ENCODE results near the gene FERMT2.
A peak's percentile ranks its signal among the peaks of the same experiment; 100 is the strongest.

Gene FERMT2, protein sequence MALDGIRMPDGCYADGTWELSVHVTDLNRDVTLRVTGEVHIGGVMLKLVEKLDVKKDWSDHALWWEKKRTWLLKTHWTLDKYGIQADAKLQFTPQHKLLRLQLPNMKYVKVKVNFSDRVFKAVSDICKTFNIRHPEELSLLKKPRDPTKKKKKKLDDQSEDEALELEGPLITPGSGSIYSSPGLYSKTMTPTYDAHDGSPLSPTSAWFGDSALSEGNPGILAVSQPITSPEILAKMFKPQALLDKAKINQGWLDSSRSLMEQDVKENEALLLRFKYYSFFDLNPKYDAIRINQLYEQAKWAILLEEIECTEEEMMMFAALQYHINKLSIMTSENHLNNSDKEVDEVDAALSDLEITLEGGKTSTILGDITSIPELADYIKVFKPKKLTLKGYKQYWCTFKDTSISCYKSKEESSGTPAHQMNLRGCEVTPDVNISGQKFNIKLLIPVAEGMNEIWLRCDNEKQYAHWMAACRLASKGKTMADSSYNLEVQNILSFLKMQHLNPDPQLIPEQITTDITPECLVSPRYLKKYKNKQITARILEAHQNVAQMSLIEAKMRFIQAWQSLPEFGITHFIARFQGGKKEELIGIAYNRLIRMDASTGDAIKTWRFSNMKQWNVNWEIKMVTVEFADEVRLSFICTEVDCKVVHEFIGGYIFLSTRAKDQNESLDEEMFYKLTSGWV

DNA sequence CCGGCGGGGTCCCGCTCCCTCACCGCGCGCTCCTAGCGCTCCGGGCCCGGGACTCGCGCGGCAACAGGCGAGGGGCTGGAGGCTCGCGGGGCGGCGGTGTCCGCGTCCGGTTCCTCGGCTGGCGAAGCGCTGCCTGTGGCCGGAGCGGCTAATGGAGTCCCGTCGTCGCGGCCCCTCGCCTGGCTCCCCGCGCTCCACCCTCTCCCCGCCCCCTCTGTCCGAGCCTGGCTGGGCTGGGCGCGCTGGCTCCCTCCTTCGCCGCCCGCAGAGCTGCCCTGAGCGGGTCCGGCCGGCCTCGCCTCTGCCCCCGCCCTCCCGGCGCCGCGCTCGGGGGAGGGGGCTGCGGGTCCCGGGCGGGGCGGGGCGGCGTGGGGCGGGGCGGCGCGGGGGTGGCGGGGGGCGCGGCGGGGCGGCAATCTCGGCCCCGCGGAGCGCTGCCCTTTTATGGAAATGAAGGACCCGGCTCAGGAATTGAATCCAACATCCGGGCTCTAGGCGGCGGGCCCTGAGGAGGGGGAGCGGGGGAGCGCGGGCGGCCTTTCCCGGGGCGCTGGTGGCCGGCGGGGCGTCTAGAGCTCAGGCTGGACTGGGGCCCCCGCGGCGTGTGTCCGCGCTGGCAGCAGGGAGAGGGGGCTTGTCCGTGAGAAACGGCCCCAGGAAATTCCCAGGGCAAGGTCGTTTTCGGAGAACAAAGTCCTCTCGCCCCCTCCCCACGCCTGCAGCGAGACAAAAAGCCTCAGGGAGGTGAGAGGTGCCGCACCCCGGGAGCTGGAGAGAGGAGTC lies at the start of gene FERMT2:
Gene FERMT2, minus strand, starts transcription at position 153 of the 783 bp plus-strand sequence. CDS start 482 bp downstream, outside the sequence.
- peak; percentile 91 for DNase-seq (ENCODE audit: low read depth)

DNA sequence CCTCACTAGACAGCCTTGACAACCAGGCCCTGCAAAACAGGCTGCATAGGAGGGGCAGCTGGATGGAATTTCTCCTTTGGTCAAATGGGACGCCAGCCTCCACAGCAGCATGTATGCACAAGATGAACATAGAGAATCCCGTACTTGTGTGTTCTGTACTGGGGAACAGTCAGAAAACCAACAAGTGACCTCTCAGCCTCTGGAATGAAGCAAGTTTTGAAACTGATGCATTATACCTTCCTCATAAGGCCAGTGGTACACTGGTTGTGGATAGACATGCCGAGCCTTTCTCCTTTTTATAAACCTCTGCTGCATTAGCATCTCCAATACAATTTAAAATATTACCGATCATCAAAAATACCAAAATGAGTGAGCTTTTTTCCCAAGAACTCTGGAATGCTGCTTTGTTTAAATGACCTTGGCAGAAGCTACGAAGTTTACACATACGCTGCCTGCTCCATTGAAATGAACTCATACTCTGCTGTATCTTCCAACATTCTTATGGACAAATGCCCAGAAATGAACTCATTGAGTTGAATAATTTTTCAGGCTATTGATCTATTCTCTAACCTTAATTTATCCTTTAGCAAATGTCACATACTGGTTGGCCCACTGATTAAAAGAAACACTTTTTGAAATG lies 47.6 kb upstream of the FERMT2 start:
- DNase-seq (ENCODE audit: low read depth): peak; percentile 46

DNA sequence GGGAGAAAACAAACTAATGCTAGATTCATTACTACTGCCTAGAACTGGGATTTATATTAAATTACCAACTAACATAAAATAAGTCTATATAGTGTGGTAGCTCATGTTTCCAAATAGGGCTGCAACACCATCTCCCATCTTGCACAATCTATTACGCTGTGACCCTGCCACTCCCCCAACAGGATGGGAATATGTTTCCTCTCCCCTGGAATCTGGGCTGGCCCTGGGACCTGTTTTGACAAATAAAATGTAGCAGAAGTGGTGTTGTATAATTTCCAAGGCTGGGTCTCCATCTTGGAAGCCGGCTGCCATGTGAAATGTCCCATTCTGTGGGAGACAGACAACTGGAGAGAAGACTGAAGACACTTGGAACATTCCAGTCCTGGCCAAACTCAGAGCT lies 45.6 kb upstream of the FERMT2 start:
- no peak for DNase-seq (ENCODE audit: low read depth)

DNA sequence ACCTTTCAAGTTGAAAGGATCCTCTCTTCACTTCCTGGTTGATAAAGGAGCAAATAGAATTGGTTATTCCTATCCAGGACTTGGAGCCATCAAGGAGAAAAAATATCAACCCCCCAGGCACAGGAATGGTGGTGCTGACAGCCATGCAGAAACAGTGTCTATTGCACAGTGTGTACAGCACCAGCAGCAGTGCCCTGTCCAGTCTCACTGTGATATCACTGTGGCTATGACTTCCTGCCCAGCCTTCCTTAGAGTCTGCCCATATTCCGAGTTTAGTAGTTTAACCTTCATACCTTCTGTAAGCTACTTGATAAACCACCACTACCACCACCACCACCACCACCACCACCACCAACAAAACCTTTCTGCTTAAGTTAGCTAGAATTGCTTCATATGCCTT lies 45.1 kb upstream of the FERMT2 start:
- no peak for DNase-seq (ENCODE audit: low read depth)

DNA sequence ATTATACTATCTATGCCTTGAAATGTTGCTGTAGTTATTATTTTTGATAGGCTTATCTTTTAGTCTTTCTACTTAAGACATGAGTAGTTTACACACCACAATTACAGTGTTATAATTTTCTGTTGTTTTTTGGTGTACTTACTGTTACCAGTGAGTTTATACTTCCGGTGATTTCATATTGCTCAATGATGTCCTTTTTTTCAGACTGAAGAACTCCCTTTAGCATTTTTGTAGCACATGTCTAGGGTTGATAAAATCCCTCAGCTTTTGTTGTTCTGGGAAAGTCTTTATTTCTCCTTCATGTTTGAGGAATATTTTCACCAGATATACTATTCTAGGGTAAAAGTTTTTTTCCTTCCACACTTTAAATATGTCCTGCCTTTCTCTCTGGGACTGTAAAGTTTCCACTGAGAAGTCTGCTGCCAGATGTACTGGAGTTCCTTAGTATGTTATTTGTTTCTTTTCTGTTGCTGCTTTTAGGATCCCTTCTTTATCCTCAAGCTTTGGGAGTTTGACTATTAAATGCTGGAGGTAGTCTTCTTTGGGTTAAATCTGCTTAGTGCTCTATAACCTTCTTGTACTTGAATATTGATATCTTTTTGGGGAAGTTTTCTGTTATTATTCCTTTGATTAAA lies 41.5 kb upstream of the FERMT2 start:
- no peak for DNase-seq (ENCODE audit: low read depth)

DNA sequence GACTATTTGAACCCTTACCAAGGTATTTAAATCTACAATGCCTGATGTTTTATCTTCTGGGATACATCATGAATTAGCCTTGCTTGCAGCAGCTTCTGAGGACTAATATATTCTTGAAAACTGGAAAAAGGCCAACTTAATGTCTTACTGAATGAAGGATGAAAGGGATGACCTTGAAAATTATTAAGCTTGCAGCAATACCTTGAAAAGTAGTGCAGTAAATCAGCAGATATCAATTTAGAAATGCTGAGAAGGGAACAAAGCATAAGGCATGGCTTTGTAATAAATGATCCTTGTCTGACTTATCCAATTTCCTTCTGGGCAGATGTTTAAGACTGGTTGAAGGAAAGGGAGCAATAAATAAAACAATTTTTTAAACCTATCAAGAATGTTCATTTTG lies 37.3 kb upstream of the FERMT2 start:
- DNase-seq (ENCODE audit: low read depth): no peak

DNA sequence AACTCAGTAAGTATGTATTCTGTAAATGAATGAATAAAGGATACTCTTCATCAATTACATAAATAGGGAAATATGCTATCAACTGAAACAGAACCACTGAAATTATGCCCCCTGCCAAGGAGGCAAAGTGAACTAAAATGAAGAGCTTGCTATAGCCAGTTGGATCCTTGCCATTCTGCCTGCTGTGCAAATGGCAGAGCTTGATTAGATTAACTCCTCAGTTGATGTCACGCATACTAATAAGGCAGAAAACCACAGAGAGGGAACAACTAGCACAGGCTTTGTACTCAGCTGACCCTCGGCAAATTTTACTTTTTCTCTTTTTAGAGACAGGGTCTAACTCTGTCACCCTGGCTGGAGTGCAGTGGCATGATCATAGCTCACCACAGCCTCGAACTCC lies 36.7 kb upstream of the FERMT2 start:
- no peak for DNase-seq (ENCODE audit: low read depth)

DNA sequence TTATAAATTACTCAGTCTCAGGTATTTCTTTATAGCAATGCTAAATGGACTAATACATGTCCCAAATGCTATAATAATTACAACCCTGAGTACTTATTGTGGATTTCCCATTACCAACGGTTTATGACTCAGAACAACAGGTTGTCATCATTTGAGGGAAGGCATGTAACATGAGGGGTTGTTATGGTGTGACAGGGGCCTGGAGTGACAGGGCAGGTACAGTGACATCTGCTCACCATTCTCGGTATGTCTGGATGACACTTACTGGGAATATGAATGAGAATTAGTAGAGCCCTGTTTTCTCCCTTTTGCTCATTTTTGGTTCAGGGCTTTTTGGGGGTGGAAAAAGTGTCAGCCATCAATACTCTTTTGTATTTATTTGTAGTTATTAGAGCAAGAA lies 36.2 kb upstream of the FERMT2 start:
- DNase-seq (ENCODE audit: low read depth): no peak

DNA sequence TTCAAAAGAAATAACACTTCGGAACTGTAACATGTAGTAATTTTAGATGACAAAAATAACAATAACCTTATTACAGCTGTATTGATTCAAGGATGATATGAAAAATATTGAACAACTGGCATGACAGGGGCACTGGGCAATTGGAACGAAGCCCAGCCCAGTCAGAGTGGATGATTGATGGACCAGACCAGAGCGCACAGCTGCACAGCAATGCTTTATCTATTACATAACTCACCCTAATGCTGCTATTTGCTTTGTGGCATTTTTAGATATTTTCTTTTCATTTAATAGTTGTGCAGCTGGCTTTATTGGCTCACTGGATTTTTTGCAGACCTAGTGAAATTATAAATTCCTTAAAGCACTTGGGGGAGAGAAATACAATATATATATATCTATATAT lies 26.9 kb upstream of the FERMT2 start:
- DNase-seq (ENCODE audit: low read depth): no peak

DNA sequence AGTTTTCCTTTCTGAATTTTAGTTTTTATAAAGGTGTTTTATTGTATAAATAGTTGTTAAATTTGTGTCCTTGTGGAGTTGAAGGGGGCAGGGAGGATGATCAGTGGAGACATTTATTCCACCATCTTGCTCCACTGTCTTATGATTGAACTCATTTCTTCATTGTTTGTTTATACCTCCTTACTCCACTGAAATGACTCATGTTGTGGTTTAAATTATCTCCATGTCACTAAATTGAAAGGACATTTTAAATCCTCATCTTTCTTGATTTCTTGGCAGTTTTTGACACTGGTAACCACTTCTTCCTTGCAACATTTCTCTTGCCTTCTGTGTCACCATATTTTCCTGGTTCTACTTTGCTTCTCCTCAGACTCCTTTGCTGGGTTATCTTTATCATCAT lies 23.6 kb upstream of the FERMT2 start:
- DNase-seq (ENCODE audit: low read depth): peak; percentile 40

DNA sequence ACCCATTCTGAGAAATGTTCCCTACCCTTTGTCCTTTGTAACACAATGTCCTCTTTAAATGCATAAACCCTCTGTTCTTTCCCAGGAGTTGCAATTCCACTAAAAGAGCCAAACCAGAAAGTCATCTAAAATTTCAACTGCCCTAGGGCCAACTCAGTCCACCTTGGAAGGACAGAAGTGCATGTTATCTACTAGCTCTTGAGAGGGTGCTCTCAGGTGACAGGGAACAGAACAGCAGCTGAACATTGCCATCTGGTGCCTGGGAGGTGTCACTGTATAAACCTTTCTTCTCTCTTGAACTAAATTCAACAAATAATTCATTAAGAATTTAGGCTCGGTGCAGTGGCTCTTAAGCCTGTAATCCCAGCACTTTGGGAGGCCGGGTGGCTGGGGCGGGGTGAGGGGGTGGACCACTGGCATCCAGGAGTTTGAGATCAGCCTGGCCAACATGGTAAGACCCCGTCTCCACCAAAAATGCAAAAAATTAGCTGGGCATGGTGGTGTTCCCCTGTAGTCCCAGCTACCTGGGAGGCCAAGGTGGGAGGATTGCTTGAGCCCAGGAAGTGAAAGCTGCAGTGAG lies 10.3 kb upstream of the FERMT2 start:
- peak; percentile 78 for DNase-seq (ENCODE audit: low read depth)

DNA sequence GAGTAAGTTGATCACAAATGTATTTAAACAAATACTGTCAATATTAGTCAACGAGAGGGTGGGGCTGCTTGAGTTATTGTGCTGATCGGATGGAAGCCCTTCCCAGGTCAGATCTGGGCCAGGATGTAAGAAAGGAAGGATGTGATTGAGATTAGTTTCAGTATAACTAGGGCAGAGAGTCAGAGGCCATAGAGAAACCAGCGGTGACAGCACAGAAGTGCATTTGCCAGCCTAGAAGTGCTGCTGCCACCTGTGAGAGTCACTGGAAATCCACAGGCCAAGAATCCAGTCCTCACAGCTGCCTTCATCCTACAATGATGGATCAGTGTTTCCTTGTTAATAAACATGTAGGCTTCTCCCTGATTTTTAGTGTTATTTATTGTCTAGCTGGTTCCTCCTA lies 9.8 kb upstream of the FERMT2 start:
- DNase-seq (ENCODE audit: low read depth): peak; percentile 5

DNA sequence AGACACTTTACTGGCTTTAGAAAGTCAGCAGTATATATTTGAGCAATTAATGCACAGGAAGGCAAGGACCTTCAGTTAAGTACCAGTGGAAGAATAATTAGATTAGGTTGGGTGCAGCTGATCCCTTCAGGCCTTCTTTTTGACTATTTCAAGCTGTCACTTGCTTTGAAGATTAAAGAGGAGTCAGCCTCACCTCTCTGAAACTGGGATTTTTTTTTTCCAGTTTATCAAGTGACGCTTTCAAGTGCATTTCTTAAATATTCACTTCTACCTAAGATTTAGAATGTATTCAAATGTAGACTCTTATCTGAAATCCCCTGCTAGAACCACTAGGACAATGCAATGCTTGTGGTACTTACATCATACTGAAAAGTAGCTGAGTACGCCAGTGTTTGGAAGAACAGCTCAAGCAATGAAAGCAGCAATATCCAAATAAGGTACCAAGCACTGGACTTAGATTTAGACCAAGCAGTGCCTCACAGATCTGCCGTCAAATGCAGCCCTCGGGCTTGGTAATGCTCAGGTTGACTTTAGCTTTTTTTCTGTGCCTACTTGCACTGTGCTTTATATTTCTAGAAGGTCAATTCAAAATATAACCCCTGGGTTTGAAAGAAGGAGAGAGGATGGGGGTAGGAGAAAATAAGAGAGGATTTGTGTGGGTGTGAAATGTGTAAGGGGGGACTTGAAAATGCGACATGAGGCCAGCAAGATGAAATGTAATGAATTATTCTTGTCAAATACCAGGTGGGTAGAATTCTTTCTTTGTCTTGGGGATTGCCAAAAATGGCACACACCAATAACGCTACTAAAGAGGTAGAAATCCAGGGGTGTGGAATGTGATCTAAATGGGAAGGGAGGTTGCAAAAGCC lies 3.7 kb upstream of the FERMT2 start:
- no peak for DNase-seq (ENCODE audit: low read depth)

DNA sequence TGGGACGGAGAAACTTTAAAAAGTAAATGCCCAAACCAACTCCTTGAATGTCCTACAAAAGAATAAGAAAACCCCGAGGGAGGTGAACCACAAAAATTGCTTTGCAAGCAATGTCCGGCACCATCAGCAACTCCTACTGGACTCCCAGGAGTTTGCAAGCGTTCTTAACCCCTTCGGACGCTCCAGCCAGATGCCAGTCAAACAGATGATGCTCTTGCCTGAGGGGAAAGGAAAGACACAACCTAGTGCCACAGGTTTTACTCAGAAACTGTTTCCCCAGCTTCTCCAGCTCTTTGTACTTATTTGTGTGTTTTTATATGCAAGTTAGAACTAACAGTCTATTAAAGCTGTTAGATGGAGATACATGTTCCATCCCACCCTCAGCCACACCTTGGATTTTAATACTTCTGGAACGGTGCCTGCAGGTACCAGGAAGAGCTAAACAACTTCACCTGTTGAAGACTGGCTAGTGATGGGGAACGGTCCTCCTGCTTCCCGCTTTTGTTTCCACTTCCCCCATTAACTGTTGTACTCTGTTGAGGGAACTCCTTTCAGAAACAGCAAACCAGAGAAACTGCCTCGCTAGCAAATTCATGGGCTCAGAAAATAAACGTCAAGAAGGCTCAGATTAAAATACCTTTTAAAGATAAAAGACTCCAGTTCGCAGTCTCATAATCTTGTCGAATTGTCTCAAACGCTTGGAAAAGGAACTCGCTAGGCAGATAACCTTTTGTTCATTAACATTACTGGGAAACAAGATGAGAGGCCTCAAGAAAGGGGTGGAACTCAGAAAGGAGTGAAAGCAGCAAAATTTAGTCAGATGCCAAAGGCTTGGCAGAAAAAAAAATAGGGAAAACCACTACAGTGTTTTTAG lies 1.1 kb upstream of the FERMT2 start:
- peak; percentile 91 for DNase-seq (ENCODE audit: low read depth)

DNA sequence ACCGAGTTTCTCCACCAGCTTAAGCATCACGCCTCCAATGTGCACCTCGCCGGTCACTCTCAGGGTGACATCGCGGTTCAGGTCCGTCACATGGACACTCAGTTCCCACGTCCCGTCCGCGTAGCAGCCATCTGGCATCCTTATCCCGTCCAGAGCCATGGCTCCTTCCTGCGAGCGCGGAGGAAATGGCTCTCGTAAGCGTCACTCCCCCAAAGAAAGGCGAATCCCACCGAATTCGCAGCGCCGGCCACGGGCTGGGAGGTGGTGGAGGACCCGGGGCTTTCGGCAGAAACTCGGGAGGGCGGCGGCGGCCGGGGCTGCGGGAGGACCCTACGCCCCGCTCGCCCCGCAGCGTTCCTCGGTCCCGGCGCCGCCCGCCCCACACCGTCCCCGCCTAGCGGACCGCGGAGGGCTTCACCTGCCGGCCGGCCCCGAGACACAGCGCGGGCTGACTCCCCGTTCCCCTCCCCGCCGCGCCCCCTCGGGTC lies 396 bp downstream of the FERMT2 start:
- peak; percentile 73 for DNase-seq (ENCODE audit: low read depth)

DNA sequence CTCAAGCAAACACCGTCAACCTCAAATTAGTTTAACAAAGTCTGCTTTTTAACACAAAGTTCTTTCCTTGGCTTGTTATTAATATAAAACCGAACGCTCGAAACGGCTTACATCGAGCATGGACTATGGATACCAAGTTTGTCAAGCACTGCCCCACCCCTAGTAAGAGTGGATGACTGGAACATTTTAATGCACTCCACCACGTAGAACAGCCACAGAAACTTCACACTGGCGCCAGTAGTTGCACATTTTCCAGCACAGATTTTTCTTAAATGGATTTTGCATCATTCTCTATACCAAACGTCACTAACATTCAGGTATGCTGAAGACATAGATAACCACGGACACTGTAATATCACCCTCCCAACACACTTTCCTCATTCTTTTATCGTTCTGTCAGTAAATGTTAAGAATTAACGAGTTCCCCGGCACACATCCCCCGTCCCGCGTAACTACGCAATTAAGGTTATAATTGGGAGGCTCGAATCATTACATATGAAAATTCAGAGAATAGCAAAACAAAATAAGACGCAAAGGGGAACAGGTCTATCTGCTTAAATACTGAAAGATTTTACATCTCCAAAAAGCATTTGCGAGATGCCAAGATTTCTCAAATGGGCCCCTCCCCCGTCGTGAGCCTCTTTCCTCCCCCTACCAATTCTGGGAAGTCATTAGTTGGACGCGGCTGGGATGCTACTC lies 990 bp downstream of the FERMT2 start:
- DNase-seq (ENCODE audit: low read depth): peak; percentile 75

DNA sequence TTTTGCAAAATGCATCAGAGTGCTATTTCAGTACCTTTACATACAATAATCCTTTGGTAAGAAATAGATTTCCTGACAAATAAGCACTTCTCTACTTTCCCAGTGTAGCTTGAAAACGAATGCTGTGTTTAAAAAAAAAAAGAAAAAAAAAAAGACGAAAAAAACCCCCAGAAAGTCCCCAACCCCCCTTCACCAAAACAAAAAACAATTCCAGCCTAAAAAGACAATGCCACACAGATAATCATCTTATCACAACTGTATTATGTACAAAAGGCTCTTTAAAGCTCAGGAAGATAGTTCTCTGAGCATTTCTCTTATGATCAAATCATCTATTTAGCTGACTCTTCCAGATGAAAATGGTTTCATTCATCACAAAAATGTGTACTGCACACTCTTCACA lies 1.6 kb downstream of the FERMT2 start:
- no peak for DNase-seq (ENCODE audit: low read depth)

DNA sequence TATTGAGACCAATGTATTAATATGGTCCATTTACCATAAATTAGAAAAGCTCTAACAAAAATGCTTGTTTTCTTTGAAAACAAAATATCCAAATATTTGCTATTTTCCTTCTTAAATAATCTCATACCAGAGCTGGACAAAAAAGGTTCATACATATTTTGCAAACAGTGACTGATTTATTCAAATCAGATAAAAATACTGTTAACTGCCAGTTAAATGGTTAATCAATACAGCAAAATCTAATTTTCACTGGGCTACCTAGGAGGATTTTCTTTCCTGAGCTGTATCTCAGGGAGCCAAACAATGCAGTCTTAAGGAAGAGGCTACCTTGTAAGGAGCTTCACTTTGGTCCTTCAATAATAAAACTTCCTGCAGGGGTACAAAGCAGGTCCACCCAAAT lies 2.0 kb downstream of the FERMT2 start:
- DNase-seq (ENCODE audit: low read depth): peak; percentile 21

DNA sequence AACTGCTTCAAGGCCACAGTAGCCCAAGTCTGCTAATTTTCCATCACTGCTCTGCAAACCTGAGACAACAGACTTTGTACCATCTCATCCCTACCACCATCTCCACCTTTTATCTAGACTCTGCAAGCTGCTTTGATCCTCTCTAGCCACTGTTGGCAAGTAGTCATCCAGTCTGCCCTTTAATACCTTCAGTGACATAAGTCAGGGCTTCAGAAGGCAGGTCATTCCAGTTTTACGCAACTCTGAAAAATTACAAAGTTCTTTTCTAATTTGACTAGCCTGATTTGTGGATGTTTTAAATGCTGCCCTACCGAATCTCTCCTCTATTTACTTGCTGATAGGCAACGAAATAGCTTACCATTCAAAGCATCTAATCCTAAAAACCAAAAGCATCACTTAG lies 2.8 kb downstream of the FERMT2 start:
- DNase-seq (ENCODE audit: low read depth): peak; percentile 12
